ENCODE results near the gene CTNND2.

CTNND2 gene

GRCh38 chr5:11590475-11590874 lies 313.8 kb downstream of the CTNND2 start:
- DNase-seq = no peak

GRCh38 chr5:11588803-11589202 lies 315.4 kb downstream of the CTNND2 start:
- no peak for DNase-seq

- no peak for DNase-seq
Measured at GRCh38 chr5:11584017-11584416, 320.2 kb downstream of the CTNND2 start.

GRCh38 chr5:11579351-11579750 lies 324.9 kb downstream of the CTNND2 start:
- no peak for DNase-seq

- no peak for DNase-seq
Measured at GRCh38 chr5:11574787-11575186, 329.5 kb downstream of the CTNND2 start.

- no peak for DNase-seq
Measured at GRCh38 chr5:11573140-11573992, 330.9 kb downstream of the CTNND2 start.

GRCh38 chr5:11564706-11565105 lies 339.5 kb downstream of the CTNND2 start:
- no peak for DNase-seq

GRCh38 chr5:11563822-11564221 lies 340.4 kb downstream of the CTNND2 start:
- DNase-seq = no peak

GRCh38 chr5:11560915-11561697 lies 343.1 kb downstream of the CTNND2 start:
- DNase-seq = no peak

GRCh38 chr5:11557063-11557462 lies 347.2 kb downstream of the CTNND2 start:
- DNase-seq = no peak

GRCh38 chr5:11555171-11555570 lies 349.1 kb downstream of the CTNND2 start:
- no peak for DNase-seq

GRCh38 chr5:11547730-11548129 lies 356.5 kb downstream of the CTNND2 start:
- no peak for DNase-seq

- DNase-seq = no peak
Measured at GRCh38 chr5:11547140-11547539, 357.1 kb downstream of the CTNND2 start.

- DNase-seq = no peak
Measured at GRCh38 chr5:11540112-11540511, 364.1 kb downstream of the CTNND2 start.

- no peak for DNase-seq
Measured at GRCh38 chr5:11531811-11532555, 372.3 kb downstream of the CTNND2 start.

- DNase-seq = no peak
Measured at GRCh38 chr5:11528720-11529119, 375.5 kb downstream of the CTNND2 start.

GRCh38 chr5:11527652-11528349 lies 376.4 kb downstream of the CTNND2 start:
- DNase-seq = no peak

GRCh38 chr5:11525020-11525419 lies 379.2 kb downstream of the CTNND2 start:
- DNase-seq = no peak

- DNase-seq = no peak
Measured at GRCh38 chr5:11524188-11524587, 380.1 kb downstream of the CTNND2 start.

- no peak for DNase-seq
Measured at GRCh38 chr5:11522796-11523195, 381.4 kb downstream of the CTNND2 start.

- no peak for DNase-seq
Measured at GRCh38 chr5:11520241-11520930, 383.9 kb downstream of the CTNND2 start.

GRCh38 chr5:11519236-11519635 lies 385.0 kb downstream of the CTNND2 start:
- DNase-seq = no peak
